ENCODE measurements around the gene PTPN2.

Gene PTPN2

GRCh38 chr18:12770469-12771219 lies 113.4 kb downstream of the PTPN2 start:
- H3K9me3 ChIP-seq = no peaks in the 10 kb centered on the region
- H3K36me3 ChIP-seq = no peaks in the 10 kb centered on the region
- no peak for DNase-seq
- H3K4me3 ChIP-seq (ENCODE audit: low read depth, low read length) = no peak overlapping the region
- no peaks in the 10 kb centered on the region for H3K27me3 ChIP-seq
- TF ChIP-seq CTCF (IDR thresholded peaks at IDR 0.05; ENCODE audit: low read depth, low read length) = no peak
- no peaks in the 10 kb centered on the region for H3K4me1 ChIP-seq

- DNase-seq = no peak
- Histone ChIP-seq H3K9me3 (no peaks in the 10 kb centered on the region), H3K4me1 (no peaks in the 10 kb centered on the region), H3K36me3 (no peaks in the 10 kb centered on the region), H3K4me3 (ENCODE audit: low read depth, low read length) (no peak overlapping the region), H3K27me3 (no peaks in the 10 kb centered on the region)
- no peak for TF ChIP-seq CTCF (IDR thresholded peaks at IDR 0.05; ENCODE audit: low read depth, low read length)
Measured at GRCh38 chr18:12769644-12770440, 114.2 kb downstream of the PTPN2 start.

GRCh38 chr18:12769136-12769535 lies 114.9 kb downstream of the PTPN2 start:
- H3K27me3 ChIP-seq = no peaks in the 10 kb centered on the region
- H3K9me3 ChIP-seq = no peaks in the 10 kb centered on the region
- no peak for DNase-seq
- no peak for TF ChIP-seq CTCF (IDR thresholded peaks at IDR 0.05; ENCODE audit: low read depth, low read length)
- H3K4me3 ChIP-seq (ENCODE audit: low read depth, low read length) = no peak overlapping the region
- H3K36me3 ChIP-seq = no peaks in the 10 kb centered on the region
- H3K4me1 ChIP-seq = no peaks in the 10 kb centered on the region

GRCh38 chr18:12768625-12769024 lies 115.4 kb downstream of the PTPN2 start:
- DNase-seq = no peak
- no peaks in the 10 kb centered on the region for H3K4me1 ChIP-seq
- H3K9me3 ChIP-seq = no peaks in the 10 kb centered on the region
- H3K4me3 ChIP-seq (ENCODE audit: low read depth, low read length) = no peak overlapping the region
- no peaks in the 10 kb centered on the region for H3K27me3 ChIP-seq
- H3K36me3 ChIP-seq = no peaks in the 10 kb centered on the region
- no peak for TF ChIP-seq CTCF (IDR thresholded peaks at IDR 0.05; ENCODE audit: low read depth, low read length)

GRCh38 chr18:12767580-12768155 lies 116.4 kb downstream of the PTPN2 start:
- no peak overlapping the region for H3K4me3 ChIP-seq (ENCODE audit: low read depth, low read length)
- H3K9me3 ChIP-seq = no peaks in the 10 kb centered on the region
- TF ChIP-seq CTCF (IDR thresholded peaks at IDR 0.05; ENCODE audit: low read depth, low read length) = no peak
- no peaks in the 10 kb centered on the region for H3K4me1 ChIP-seq
- H3K36me3 ChIP-seq = no peaks in the 10 kb centered on the region
- H3K27me3 ChIP-seq = no peaks in the 10 kb centered on the region
- no peak for DNase-seq
